Heart right ventricle (tissue), 16 donors: Measurements from ENCODE around the gene RILPL1. TPM values are rescaled to one million over a fixed set of nuclear protein-coding genes. Genes with fewer than 3 reads are reported as not detected.
A peak's percentile ranks its signal among the peaks of the same experiment; 100 is the strongest.
"Not testable (repeated sequence)": the region's sequence is repeated elsewhere in the genome, so short reads cannot be mapped to it uniquely, and the experiment has no call there.

Source experiments
- ATAC-seq, 8 donors: fragments of 200-7000 bp; cut with Tn5 transposase; one replicate each; pipeline ENCODE4 v1.9.1; 2020; ENCODE audit warnings: mild to moderate bottlenecking in 8 of 8, moderate library complexity in 8 of 8, moderate number of reproducible peaks in 1 of 8
- DNase-seq, 2 donors: peaks; one replicate each; pipeline ENCODE4 v3.0.0-alpha.2; 2020
- H3K27ac ChIP-seq, 10 donors: fragments of 200-600 bp; sonication (generic) in 2 of 10; one replicate each; pipeline versions ENCODE4 v1.5.0 to v1.8.0; 2020 to 2022; ENCODE audit warnings: mild to moderate bottlenecking in 3 of 10
- H3K27me3 ChIP-seq, 7 donors: fragments of 200-600 bp; one replicate each; pipeline ENCODE4 v1.8.0; 2021 to 2022; ENCODE audit warnings: mild to moderate bottlenecking in 2 of 7
- H3K36me3 ChIP-seq, 9 donors: fragments of 200-600 bp; sonication (generic) in 1 of 9; one replicate each; pipeline versions ENCODE4 v1.5.0 to v1.8.0; 2020 to 2022; ENCODE audit warnings: mild to moderate bottlenecking in 2 of 9
- H3K4me1 ChIP-seq, 9 donors: fragments of 200-600 bp; sonication (generic) in 1 of 9; one replicate each; pipeline versions ENCODE4 v1.5.0 to v1.8.0; 2020 to 2022; ENCODE audit warnings: mild to moderate bottlenecking in 4 of 9
- H3K4me3 ChIP-seq, 10 donors: fragments of 200-600 bp; sonication (generic) in 2 of 10; one replicate each; pipeline versions ENCODE4 v1.5.0 to v1.8.0; 2020 to 2022; ENCODE audit warnings: mild to moderate bottlenecking in 7 of 10, moderate library complexity in 2 of 10
- H3K9me3 ChIP-seq, 11 donors: fragments of 200-600 bp in 10 of 11; sonication (generic) in 2 of 11; one replicate each; pipeline versions ENCODE4 v1.5.0 to v1.8.0; 2013 to 2022; ENCODE audit warnings: mild to moderate bottlenecking in 2 of 11, control low read depth in 1 of 11, moderate library complexity in 1 of 11
- CTCF ChIP-seq, 9 donors: fragments of 200-600 bp; sonication (generic) in 2 of 9; IDR thresholded peaks; one replicate each; pipeline versions ENCODE4 v1.5.0 to v1.8.0; 2021 to 2022; ENCODE audit warnings: antibody characterized with exemption in 9 of 9, mild to moderate bottlenecking in 5 of 9, moderate library complexity in 1 of 9
- WGBS, 2 donors: extraction: QIAGEN DNeasy Blood & Tissue Kit; methylation state at CpG; one replicate each; pipeline ENCODE4 v1.1.7; 2013; ENCODE audit warnings: inconsistent platforms in 1 of 2; 5-methylcytosine and 5-hydroxymethylcytosine counted together
- intact Hi-C, 10 donors: fragments of 100-400 bp; cut with DNase I; formaldehyde crosslinking; loops; one replicate each; pipeline versions ENCODE4 v1.11.1 to v1.14.2; 2022
- polyA plus RNA-seq, 2 donors: library from polyadenylated mRNA; stranded (reverse); fragments of 200-250 nt; gene quantifications; one replicate each; pipeline ENCODE4 v1.2.3, GENCODE V29; 2013
- total RNA-seq, 10 donors: library from RNA; stranded (reverse); fragmentation: NEBNext Ultra II Directional in 3 of 10; extraction: Animal tissue kit (Norgen Biotek cat#: 25700) in 3 of 10; gene quantifications; one replicate each; pipeline versions ENCODE4 v1.2.1 to v1.2.4, GENCODE V29; 2021 to 2023
- donor health status: Arrhythmogenic right ventricular cardiomyopathy.
- donor health status: ischemic (EF 13 %, LVEDD 7.1; RV severe dilation, severe dysfunction).
- donor health status: healthy with polysubstance abuse.
- donor health status: DM: no; HTN: yes; CAD: no.
- donor health status: DM: no; HTN: no; CAD: no.
- donor health status: ischemic (EF 25% LVEDD 6.9; RV normal size, moderate dysfunction).
- donor health status: ischemic (EF 25% LVEDD 5.7; RV mildly dilated, moderate dysfunction).
- donor health status: healthy.
- donor health status: DM: yes; HTN: yes; CAD: no.
- donor health status: Ischemic cardiomyopathy.
- donor health status: ischemic (EF 35%, LVEDD 5.7; RV mildly dilated, moderate dysfunction).
- donor health status: nonischemic (EF 11% LVEDD 7.7; RV severe dilation, severe dysfunction).
- donor health status: DM: yes; HTN: yes; CAD: no.
- donor health status: PGD.
- donor health status: ischemic (EF 29% LVEDD 5.4; RV normal size, mild dysfunction).
- donor health status: nonischemic (EF 23%, LVEDD 6.1; RV moderate dilation, normal function).

Gene RILPL1
- total and polyA plus RNA-seq, 12 donors: 71.4 to 132 (median 86.6) TPM

- ATAC-seq (peak; percentile 80 to 93 (median 91)), DNase-seq (peak; percentile 81 to 86)
- intact Hi-C loops: loop anchor here in 3 of 10 donors (5.0 kb wide), 1 partner anchor 124 kb away; the partner anchor contains the start of gene TMED2 (in 3 of the 3)
- peak within 1 kb of the TSS; percentile 74 to 97 (median 86) for H3K4me3 ChIP-seq
- H3K27me3 ChIP-seq: no peaks in the 10 kb centered on the region
- peaks cover 0 to 29% (median 15%) of the 10 kb centered on the region in 9 donors for H3K4me1 ChIP-seq
- WGBS, 2 donors: 1 to 2% methylated on average over 48 of the region's 48 CpGs
- TF ChIP-seq CTCF (IDR thresholded peaks at IDR 0.05): no peak
- H3K9me3 ChIP-seq: no peaks in the 10 kb centered on the region
- peaks cover 0 to 23% (median 0%) of the 10 kb centered on the region in 9 donors for H3K36me3 ChIP-seq
- peak within 1 kb of the TSS; percentile 96 to 100 (median 98) for H3K27ac ChIP-seq
Observed at GRCh38 chr12:123457980-123458779, 75.3 kb downstream of the RILPL1 start, which contains the start of gene SNRNP35. TSS of gene SNRNP35 (plus strand) at chr12:123458139. CDS start at chr12:123465541, 7,402 bp downstream.

GRCh38 chr12:123453165-123453564, 80.4 kb downstream of the RILPL1 start:
- no peaks in the 10 kb centered on the region for H3K27me3 ChIP-seq
- H3K36me3 ChIP-seq: no peaks in the 10 kb centered on the region
- whole genome bisulfite sequencing, 2 donors: 57 to 72% methylated on average over 3 of the region's 3 CpGs
- no peaks in the 10 kb centered on the region for H3K9me3 ChIP-seq
- no peak overlapping the region for H3K27ac ChIP-seq
- DNase-seq (no peak), ATAC-seq (no peak)
- H3K4me3 ChIP-seq: no peak overlapping the region
- peaks cover 0 to 9% (median 0%) of the 10 kb centered on the region in 9 donors for H3K4me1 ChIP-seq
- intact Hi-C loops: no loop called here
- TF ChIP-seq CTCF (IDR thresholded peaks at IDR 0.05): no peak

- H3K27ac ChIP-seq, H3K9me3 ChIP-seq, H3K4me3 ChIP-seq, DNase-seq, H3K27me3 ChIP-seq, ATAC-seq, H3K36me3 ChIP-seq, H3K4me1 ChIP-seq, intact Hi-C loops: not testable (repeated sequence)
- 48 to 92% methylated on average over 1 of the region's 1 CpG for WGBS, 2 donors
Observed at GRCh38 chr12:123452276-123452550, 81.3 kb downstream of the RILPL1 start.

GRCh38 chr12:123450636-123451035, 82.9 kb downstream of the RILPL1 start:
- H3K27ac ChIP-seq: no peak overlapping the region
- ATAC-seq (no peak), DNase-seq (no peak)
- no peaks in the 10 kb centered on the region for H3K36me3 ChIP-seq
- H3K4me3 ChIP-seq: no peak overlapping the region
- intact Hi-C loops: no loop called here
- H3K27me3 ChIP-seq: no peaks in the 10 kb centered on the region
- WGBS, 2 donors: 89 to 95% methylated on average over 9 of the region's 9 CpGs
- H3K9me3 ChIP-seq: no peaks in the 10 kb centered on the region
- peaks cover 4 to 19% (median 11%) of the 10 kb centered on the region in 9 donors for H3K4me1 ChIP-seq
- TF ChIP-seq CTCF (IDR thresholded peaks at IDR 0.05): no peak

GRCh38 chr12:123449856-123450255, 83.7 kb downstream of the RILPL1 start:
- ATAC-seq: no peak
- no peak for TF ChIP-seq CTCF (IDR thresholded peaks at IDR 0.05)
- H3K27ac ChIP-seq: peak overlapping the region in 1 of 10 donors; percentile 89
- 79 to 83% methylated on average over 4 of the region's 4 CpGs for WGBS, 2 donors
- intact Hi-C loops: no loop called here
- no peak overlapping the region for H3K4me3 ChIP-seq
- no peaks in the 10 kb centered on the region for H3K9me3 ChIP-seq
- H3K27me3 ChIP-seq: no peaks in the 10 kb centered on the region
- DNase-seq: no peak
- peaks cover 7 to 27% (median 18%) of the 10 kb centered on the region in 9 donors for H3K4me1 ChIP-seq
- no peaks in the 10 kb centered on the region for H3K36me3 ChIP-seq
